T-cell (primary cell): ENCODE data around the gene EPO. TPM values are rescaled to one million over a fixed set of nuclear protein-coding genes. Genes with fewer than 3 reads are reported as not detected.
"Not testable (repeated sequence)": the region's sequence is repeated elsewhere in the genome, so short reads cannot be mapped to it uniquely, and the experiment has no call there.

Experiments used
- ATAC-seq, 4 experiments: fragments of 200-7000 bp in 3 of 4; fragments of 150-1000 bp in 1 of 4; cut with Tn5 transposase; replicated peaks in 1 of 4; 1 replicate in 3 of 4; 2 replicates in 1 of 4; pipeline ENCODE4 v1.10.0; 2021; ENCODE audit warnings: moderate library complexity in 3 of 4, mild to moderate bottlenecking in 2 of 4, moderate number of reproducible peaks in 1 of 4
- CTCF ChIA-PET, 2 donors: fragments of 300-600 bp; sonication (Branson Sonifier 250); formaldehyde crosslinking; loops; one replicate each; lab custom pipeline; 2022; ENCODE audit warnings: antibody characterized with exemption in 2 of 2; lab: Charles Lee
- POLR2A ChIA-PET, 2 donors: fragments of 300-600 bp; sonication (Branson Sonifier 250); formaldehyde crosslinking; loops; one replicate each; lab custom pipeline; 2022; ENCODE audit warnings: antibody characterized with exemption in 2 of 2; lab: Charles Lee
- DNase-seq, 35 experiments: peaks; one replicate each; pipeline versions ENCODE4 v3.0.0 to v3.0.0-alpha.2; 2013 to 2023
- H3K27ac ChIP-seq: one replicate; pipeline ENCODE4 v1.5.1; 2013; ENCODE audit warnings: low read length
- H3K27me3 ChIP-seq, 2 experiments: replicated peaks in 1 of 2; 1 replicate in 1 of 2; 2 replicates in 1 of 2; pipeline versions ENCODE4 v1.6.1 to v1.7.0; 2013; ENCODE audit warnings: low read length in 1 of 2, mixed read lengths in 1 of 2; ENCODE audit not compliant: control insufficient read depth in 2 of 2, insufficient read depth in 2 of 2; ENCODE audit errors: extremely low read depth in 1 of 2
- H3K36me3 ChIP-seq, 2 donors: 1 replicate in 1 of 2; 2 replicates in 1 of 2; pipeline versions ENCODE4 v1.6.1 to v1.7.0; 2013; ENCODE audit warnings: low read length in 1 of 2; ENCODE audit not compliant: control insufficient read depth in 2 of 2, insufficient read depth in 1 of 2; ENCODE audit errors: extremely low read depth in 1 of 2
- H3K4me1 ChIP-seq, 2 experiments: 1 replicate in 1 of 2; 2 replicates in 1 of 2; pipeline versions ENCODE4 v1.6.1 to v1.7.0; 2013; ENCODE audit warnings: low read length in 2 of 2, mixed read lengths in 1 of 2; ENCODE audit not compliant: insufficient read depth in 2 of 2, control insufficient read depth in 1 of 2; ENCODE audit errors: extremely low read depth in 1 of 2
- H3K4me3 ChIP-seq, 2 donors: 1 replicate in 1 of 2; 2 replicates in 1 of 2; pipeline versions ENCODE4 v1.5.1 to v1.7.0; 2013; ENCODE audit warnings: mild to moderate bottlenecking in 2 of 2, low read length in 1 of 2, moderate library complexity in 1 of 2; ENCODE audit not compliant: control insufficient read depth in 1 of 2; ENCODE audit errors: extremely low read depth in 1 of 2
- H3K9me3 ChIP-seq: 2 replicates; pipeline ENCODE4 v1.7.0; 2013
- H3K27ac Mint-ChIP-seq, 2 donors: one replicate each; pipeline ENCODE4 v1.8.0; 2020 to 2021; ENCODE audit warnings: mild to moderate bottlenecking in 2 of 2, mixed read lengths in 2 of 2
- H3K27me3 Mint-ChIP-seq, 2 donors: one replicate each; pipeline ENCODE4 v1.8.0; 2021 to 2022; ENCODE audit warnings: mixed read lengths in 2 of 2
- H3K36me3 Mint-ChIP-seq: one replicate; pipeline ENCODE4 v1.8.0; 2021; ENCODE audit warnings: mixed read lengths
- H3K4me1 Mint-ChIP-seq, 3 donors: one replicate each; pipeline ENCODE4 v1.8.0; 2020 to 2022; ENCODE audit warnings: mixed read lengths in 3 of 3, mild to moderate bottlenecking in 1 of 3
- H3K4me3 Mint-ChIP-seq, 3 donors: one replicate each; pipeline ENCODE4 v1.8.0; 2020 to 2022; ENCODE audit warnings: mild to moderate bottlenecking in 3 of 3, mixed read lengths in 3 of 3, moderate library complexity in 3 of 3
- H3K9me3 Mint-ChIP-seq, 3 donors: one replicate each; pipeline ENCODE4 v1.8.0; 2020 to 2022; ENCODE audit warnings: mixed read lengths in 3 of 3
- WGBS: methylation state at CpG from one replicate; pipeline ENCODE4 v1.1.5; 2013; ENCODE audit warnings: missing lambda C conversion rate; ENCODE audit not compliant: insufficient coverage; 5-methylcytosine and 5-hydroxymethylcytosine counted together
- total RNA-seq, 35 experiments: library from RNA in 6 of 35; stranded (reverse) in 6 of 35; fragments of 120-200 nt in 1 of 35; gene quantifications; one replicate each; pipeline versions ENCODE4 v1.2.1 to v1.2.4 and lab custom pipeline; 2013 to 2026

The EPO gene
- total RNA-seq, 5 donors from 2014 or later (not counting 1 experiment from before 2014, with no cell fraction given) = not detected

GRCh38 chr7:100759357-100760171, 39.3 kb downstream of the EPO start:
- no peak overlapping the region for H3K27ac ChIP-seq
- POLR2A ChIA-PET = no interaction called here
- no peak for DNase-seq
- CTCF ChIA-PET = no interaction called here
- no peaks in the 10 kb centered on the region for H3K36me3 ChIP-seq
- no peak overlapping the region for H3K4me3 ChIP-seq
- Mint-ChIP-seq H3K9me3 (no peaks in the 10 kb centered on the region), H3K4me1 (no peaks in the 10 kb centered on the region), H3K27me3 (peaks cover 0 to 3% of the 10 kb centered on the region in 2 donors), H3K36me3 (no peaks in the 10 kb centered on the region), H3K4me3 (no peak overlapping the region), H3K27ac (no peak overlapping the region)
- no peak for ATAC-seq
- no peaks in the 10 kb centered on the region for H3K4me1 ChIP-seq
- H3K27me3 ChIP-seq = peaks cover 0 to 20% of the 10 kb centered on the region in 2 experiments
- no peaks in the 10 kb centered on the region for H3K9me3 ChIP-seq
- WGBS = 83% methylated on average over 12 of the region's 19 CpGs

- H3K4me3 Mint-ChIP-seq, H3K27me3 Mint-ChIP-seq, H3K36me3 ChIP-seq, H3K4me3 ChIP-seq, DNase-seq, H3K4me1 ChIP-seq, H3K9me3 ChIP-seq, H3K9me3 Mint-ChIP-seq, ATAC-seq, H3K36me3 Mint-ChIP-seq, H3K27ac Mint-ChIP-seq, H3K27ac ChIP-seq, H3K4me1 Mint-ChIP-seq: not testable (repeated sequence)
- POLR2A ChIA-PET = interaction anchor here in 1 of 2 donors (0.6 kb wide), 1 partner anchor 368 kb away, joined by 3 read pairs; no protein-coding TSS in a partner anchor
- 100% methylated on average over 2 of the region's 5 CpGs for WGBS
- H3K27me3 ChIP-seq = peaks cover 0 to 29% of the 10 kb centered on the region in 2 experiments
- CTCF ChIA-PET = interaction anchor here in 1 of 2 donors (0.7 kb wide), 1 partner anchor 22 kb away, joined by 3 read pairs; no protein-coding TSS in a partner anchor
Measured at GRCh38 chr7:100762841-100763240, 42.6 kb downstream of the EPO start.

GRCh38 chr7:100763556-100764140, 43.4 kb downstream of the EPO start:
- no peaks in the 10 kb centered on the region for H3K9me3 Mint-ChIP-seq
- Histone ChIP-seq H3K4me1 (no peaks in the 10 kb centered on the region), H3K27me3 (peaks cover 0 to 33% of the 10 kb centered on the region in 2 experiments), H3K27ac (no peak overlapping the region), H3K4me3 (no peak overlapping the region), H3K9me3 (no peaks in the 10 kb centered on the region), H3K36me3 (no peaks in the 10 kb centered on the region)
- 73% methylated on average over 7 of the region's 14 CpGs for WGBS
- no peak overlapping the region for H3K27ac Mint-ChIP-seq
- POLR2A ChIA-PET = no interaction called here
- CTCF ChIA-PET = no interaction called here
- DNase-seq (no peak), ATAC-seq (no peak)
- no peak overlapping the region for H3K4me3 Mint-ChIP-seq
- H3K4me1 Mint-ChIP-seq = no peaks in the 10 kb centered on the region
- H3K27me3 Mint-ChIP-seq = peaks cover 0 to 10% of the 10 kb centered on the region in 2 donors
- H3K36me3 Mint-ChIP-seq = no peaks in the 10 kb centered on the region

- POLR2A ChIA-PET = no interaction called here
- no peak overlapping the region for H3K27ac Mint-ChIP-seq
Measured at GRCh38 chr7:100764841-100765240, 44.6 kb downstream of the EPO start.

GRCh38 chr7:100765250-100765649, 45.0 kb downstream of the EPO start:
- ChIA-PET POLR2A (no interaction called here), CTCF (no interaction called here)
- ATAC-seq (no peak), DNase-seq (no peak)
- H3K36me3 ChIP-seq = no peaks in the 10 kb centered on the region
- Mint-ChIP-seq H3K36me3 (no peaks in the 10 kb centered on the region), H3K27me3 (peaks cover 0 to 15% of the 10 kb centered on the region in 2 donors), H3K27ac (no peak overlapping the region), H3K9me3 (no peaks in the 10 kb centered on the region), H3K4me1 (no peaks in the 10 kb centered on the region), H3K4me3 (no peak overlapping the region)
- WGBS = 82% methylated on average over 14 of the region's 16 CpGs
- no peak overlapping the region for H3K27ac ChIP-seq
- H3K27me3 ChIP-seq = peaks cover 0 to 33% of the 10 kb centered on the region in 2 experiments
- H3K4me1 ChIP-seq = no peaks in the 10 kb centered on the region
- H3K4me3 ChIP-seq = no peak overlapping the region
- no peaks in the 10 kb centered on the region for H3K9me3 ChIP-seq

More at GRCh38 chr7:100764841-100765240, 44.6 kb downstream of the EPO start:
- WGBS = 83% methylated on average over 10 of the region's 10 CpGs
- no peaks in the 10 kb centered on the region for H3K4me1 Mint-ChIP-seq
- no peaks in the 10 kb centered on the region for H3K36me3 ChIP-seq
- peaks cover 0 to 15% of the 10 kb centered on the region in 2 donors for H3K27me3 Mint-ChIP-seq
- no peaks in the 10 kb centered on the region for H3K9me3 Mint-ChIP-seq
- no peak overlapping the region for H3K4me3 Mint-ChIP-seq
- ATAC-seq (no peak), DNase-seq (no peak)
- CTCF ChIA-PET = no interaction called here
- no peaks in the 10 kb centered on the region for H3K36me3 Mint-ChIP-seq
- H3K4me1 ChIP-seq = no peaks in the 10 kb centered on the region
- H3K27me3 ChIP-seq = peaks cover 0 to 36% of the 10 kb centered on the region in 2 experiments
- H3K27ac ChIP-seq = no peak overlapping the region
- H3K4me3 ChIP-seq = no peak overlapping the region
- H3K9me3 ChIP-seq = no peaks in the 10 kb centered on the region

- Histone ChIP-seq H3K27ac (no peak overlapping the region), H3K27me3 (peaks cover 0 to 32% of the 10 kb centered on the region in 2 experiments), H3K9me3 (no peaks in the 10 kb centered on the region), H3K36me3 (no peaks in the 10 kb centered on the region), H3K4me3 (no peak overlapping the region), H3K4me1 (no peaks in the 10 kb centered on the region)
- WGBS = 98% methylated on average over 4 of the region's 7 CpGs
- POLR2A ChIA-PET = no interaction called here
- no peak for DNase-seq
- Mint-ChIP-seq H3K27me3 (peaks cover 0 to 17% of the 10 kb centered on the region in 2 donors), H3K4me1 (no peaks in the 10 kb centered on the region), H3K36me3 (no peaks in the 10 kb centered on the region), H3K9me3 (no peaks in the 10 kb centered on the region), H3K4me3 (no peak overlapping the region), H3K27ac (no peak overlapping the region)
- ATAC-seq = no peak
- CTCF ChIA-PET = no interaction called here
Measured at GRCh38 chr7:100768784-100769183, 48.5 kb downstream of the EPO start.
